HepG2 (cell line): Measurements from ENCODE around the gene VIM. TPM values are rescaled to one million over a fixed set of nuclear protein-coding genes. Genes with fewer than 3 reads are reported as not detected.

Experiments
- CENPX ChIP-seq: sonication (generic); formaldehyde crosslinking; IDR thresholded peaks from 2 replicates; pipeline ENCODE4 v1.9.0; 2021; ENCODE audit warnings: mild to moderate bottlenecking, missing genetic modification reagents, moderate library complexity
- ETV5 ChIP-seq: IDR thresholded peaks from 2 replicates; pipeline ENCODE4 v1.6.1; 2018; ENCODE audit warnings: missing biosample characterization, missing genetic modification reagents, inconsistent platforms, borderline replicate concordance
- FOXP1 ChIP-seq, 2 experiments: fragments of 450-650 bp in 1 of 2; IDR thresholded peaks; 2 replicates each; pipeline ENCODE4 v1.6.1; 2017 to 2018; ENCODE audit warnings: antibody characterized with exemption in 1 of 2
- HOXA5 ChIP-seq: sonication (generic); formaldehyde crosslinking; IDR thresholded peaks from 2 replicates; pipeline ENCODE4 v1.4.0; 2020; ENCODE audit warnings: missing genetic modification reagents
- KLF15 ChIP-seq: sonication (generic); formaldehyde crosslinking; IDR thresholded peaks from 2 replicates; pipeline ENCODE4 v1.8.1; 2023; ENCODE audit warnings: borderline replicate concordance, mild to moderate bottlenecking, inconsistent platforms, missing genetic modification reagents, mixed read lengths
- MATR3 ChIP-seq: sonication (generic); formaldehyde crosslinking; IDR thresholded peaks from 2 replicates; pipeline ENCODE4 v1.4.0; 2020; ENCODE audit warnings: missing genetic modification reagents
- NAIF1 ChIP-seq: sonication (generic); formaldehyde crosslinking; IDR thresholded peaks from 2 replicates; pipeline ENCODE4 v1.5.0; 2020; ENCODE audit warnings: mild to moderate bottlenecking, missing genetic modification reagents, borderline replicate concordance
- REXO4 ChIP-seq: sonication (generic); formaldehyde crosslinking; IDR thresholded peaks from 2 replicates; pipeline ENCODE4 v1.8.0; 2022; ENCODE audit warnings: missing genetic modification reagents, mild to moderate bottlenecking, borderline replicate concordance
- SETDB1 ChIP-seq: sonication (generic); formaldehyde crosslinking; IDR thresholded peaks from 2 replicates; pipeline ENCODE4 v1.5.1; 2020; ENCODE audit warnings: missing genetic modification reagents, mild to moderate bottlenecking, borderline replicate concordance
- SP4 ChIP-seq: sonication (generic); formaldehyde crosslinking; IDR thresholded peaks from 2 replicates; pipeline ENCODE4 v1.8.1; 2023; ENCODE audit warnings: mild to moderate bottlenecking, missing genetic modification reagents
- STAG1 ChIP-seq: sonication (generic); formaldehyde crosslinking; IDR thresholded peaks from 2 replicates; pipeline ENCODE4 v1.4.0; 2020; ENCODE audit warnings: missing genetic modification reagents
- ZBTB1 ChIP-seq: sonication (generic); formaldehyde crosslinking; IDR thresholded peaks from 2 replicates; pipeline ENCODE4 v1.4.0; 2020; ENCODE audit warnings: missing genetic modification reagents, borderline replicate concordance
- ZBTB25 ChIP-seq: IDR thresholded peaks from 2 replicates; pipeline ENCODE4 v1.6.1; 2018; ENCODE audit warnings: missing genetic modification reagents
- ZNF280D ChIP-seq: sonication (generic); formaldehyde crosslinking; IDR thresholded peaks from 2 replicates; pipeline ENCODE4 v1.5.1; 2020; ENCODE audit warnings: mild to moderate bottlenecking, missing genetic modification reagents
- ZNF329 ChIP-seq: sonication (generic); formaldehyde crosslinking; IDR thresholded peaks from 2 replicates; pipeline ENCODE4 v1.9.0; 2021; ENCODE audit warnings: low read depth, mild to moderate bottlenecking, missing genetic modification reagents
- ZNF460 ChIP-seq: sonication (generic); formaldehyde crosslinking; IDR thresholded peaks from 2 replicates; pipeline ENCODE4 v1.5.1; 2020; ENCODE audit warnings: missing genetic modification reagents, mild to moderate bottlenecking, borderline replicate concordance
- ZNF569 ChIP-seq: sonication (generic); formaldehyde crosslinking; IDR thresholded peaks from 2 replicates; pipeline ENCODE4 v1.5.0; 2020; ENCODE audit warnings: mild to moderate bottlenecking, missing genetic modification reagents, moderate library complexity, borderline replicate concordance
- ZSCAN21 ChIP-seq: sonication (generic); formaldehyde crosslinking; IDR thresholded peaks from 2 replicates; pipeline ENCODE4 v1.8.0; 2022; ENCODE audit warnings: mild to moderate bottlenecking, missing genetic modification reagents, moderate library complexity, borderline replicate concordance
- polyA plus RNA-seq, 8 experiments: library from polyadenylated mRNA; depleted of rRNA in 3 of 8; stranded (reverse) in 7 of 8; unstranded in 1 of 8; fragments of >200 nt; fragmentation: Illumina TruSeq in 4 of 8; extraction: Trizol in 4 of 8; gene quantifications; 2 replicates each; pipeline versions ENCODE4 v1.2.1 to v1.2.3, GENCODE V29; 2011 to 2016; ENCODE audit warnings: low read depth in 4 of 8, missing spikeins in 1 of 8, mixed read lengths in 1 of 8; ENCODE audit not compliant: insufficient read depth in 1 of 8
- total RNA-seq, 5 experiments: library from RNA; depleted of rRNA; stranded (reverse); fragments of >200 nt; fragmentation: Illumina TruSeq; extraction: Trizol; gene quantifications; 2 replicates each; pipeline ENCODE4 v1.2.3, GENCODE V29; 2016; ENCODE audit warnings: low read depth in 1 of 5
- TF ChIP-seq, protein P1 (sequence below): sonication (generic); formaldehyde crosslinking; IDR thresholded peaks from 2 replicates; pipeline ENCODE4 v1.4.0; 2020; ENCODE audit warnings: missing genetic modification reagents, borderline replicate concordance
- TF ChIP-seq, protein P2 (sequence below): sonication (generic); formaldehyde crosslinking; IDR thresholded peaks from 2 replicates; pipeline ENCODE4 v1.4.0; 2020; ENCODE audit warnings: mild to moderate bottlenecking, missing genetic modification reagents

VIM gene
- total and polyA plus RNA-seq, 2 of the 13 experiments (the other 11 are each of a cell fraction or from before 2014, with no cell fraction given) = not detected

GRCh38 chr10:17200912-17201793 is 26.9 kb upstream of the VIM start, which contains the start of gene TRDMT1 (continued):
- TF ChIP-seq ZBTB25 (peak; percentile 84), ZNF329 (CRISPR knock-in tag) (peak; percentile 88; the same call in 1 of the 2 replicates), ZSCAN21 (0 out of 2 replicates have a peak, but pooled peaks have one; percentile 60), ETV5 (CRISPR knock-in tag) (peak; percentile 62), ZNF280D (CRISPR knock-in tag) (peak; percentile 94), KLF15 (0 out of 2 replicates have a peak, but pooled peaks have one; percentile 38), REXO4 (CRISPR knock-in tag) (0 out of 2 replicates have a peak, but pooled peaks have one; percentile 61), STAG1 (no peak), ZNF460 (CRISPR knock-in tag) (peak; percentile 37; the same call in 1 of the 2 replicates), ZBTB1 (no peak), SETDB1 (CRISPR knock-in tag) (peak; percentile 94), SP4 (CRISPR knock-in tag) (peak; percentile 90; the same call in 1 of the 2 replicates), CENPX (CRISPR knock-in tag) (no peak), HOXA5 (CRISPR knock-in tag) (peak; percentile 82; the same call in 1 of the 2 replicates), FOXP1 (IDR thresholded peaks at IDR 0.05) (no peak), FOXP1 (CRISPR knock-in tag; IDR thresholded peaks at IDR 0.05) (peak; percentile 28; the same call in 1 of the 2 replicates), NAIF1 (CRISPR knock-in tag) (peak; percentile 74; the same call in 1 of the 2 replicates), ZNF569 (CRISPR knock-in tag) (no peak), MATR3 (no peak)
- TF ChIP-seq, protein P1, sequence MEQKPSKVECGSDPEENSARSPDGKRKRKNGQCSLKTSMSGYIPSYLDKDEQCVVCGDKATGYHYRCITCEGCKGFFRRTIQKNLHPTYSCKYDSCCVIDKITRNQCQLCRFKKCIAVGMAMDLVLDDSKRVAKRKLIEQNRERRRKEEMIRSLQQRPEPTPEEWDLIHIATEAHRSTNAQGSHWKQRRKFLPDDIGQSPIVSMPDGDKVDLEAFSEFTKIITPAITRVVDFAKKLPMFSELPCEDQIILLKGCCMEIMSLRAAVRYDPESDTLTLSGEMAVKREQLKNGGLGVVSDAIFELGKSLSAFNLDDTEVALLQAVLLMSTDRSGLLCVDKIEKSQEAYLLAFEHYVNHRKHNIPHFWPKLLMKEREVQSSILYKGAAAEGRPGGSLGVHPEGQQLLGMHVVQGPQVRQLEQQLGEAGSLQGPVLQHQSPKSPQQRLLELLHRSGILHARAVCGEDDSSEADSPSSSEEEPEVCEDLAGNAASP (CRISPR knock-in tag) = peak; percentile 70; the same call in 1 of the 2 replicates
- TF ChIP-seq, protein P2, sequence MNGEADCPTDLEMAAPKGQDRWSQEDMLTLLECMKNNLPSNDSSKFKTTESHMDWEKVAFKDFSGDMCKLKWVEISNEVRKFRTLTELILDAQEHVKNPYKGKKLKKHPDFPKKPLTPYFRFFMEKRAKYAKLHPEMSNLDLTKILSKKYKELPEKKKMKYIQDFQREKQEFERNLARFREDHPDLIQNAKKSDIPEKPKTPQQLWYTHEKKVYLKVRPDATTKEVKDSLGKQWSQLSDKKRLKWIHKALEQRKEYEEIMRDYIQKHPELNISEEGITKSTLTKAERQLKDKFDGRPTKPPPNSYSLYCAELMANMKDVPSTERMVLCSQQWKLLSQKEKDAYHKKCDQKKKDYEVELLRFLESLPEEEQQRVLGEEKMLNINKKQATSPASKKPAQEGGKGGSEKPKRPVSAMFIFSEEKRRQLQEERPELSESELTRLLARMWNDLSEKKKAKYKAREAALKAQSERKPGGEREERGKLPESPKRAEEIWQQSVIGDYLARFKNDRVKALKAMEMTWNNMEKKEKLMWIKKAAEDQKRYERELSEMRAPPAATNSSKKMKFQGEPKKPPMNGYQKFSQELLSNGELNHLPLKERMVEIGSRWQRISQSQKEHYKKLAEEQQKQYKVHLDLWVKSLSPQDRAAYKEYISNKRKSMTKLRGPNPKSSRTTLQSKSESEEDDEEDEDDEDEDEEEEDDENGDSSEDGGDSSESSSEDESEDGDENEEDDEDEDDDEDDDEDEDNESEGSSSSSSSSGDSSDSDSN (CRISPR knock-in tag) = peak; percentile 99
